HuH-7.5 (cell line): ENCODE results near the gene FCRLB.
A peak's percentile ranks its signal among the peaks of the same experiment; 100 is the strongest.
"Not testable (repeated sequence)": the region's sequence is repeated elsewhere in the genome, so short reads cannot be mapped to it uniquely, and the experiment has no call there.

ENCODE experiments used
- DNase-seq: peaks from one replicate; pipeline ENCODE4 v3.0.0; 2011; ENCODE audit warnings: low spot score

The FCRLB gene

GRCh38 chr1:161720422-161720821 is 922 bp upstream of the FCRLB start:
- no peak for DNase-seq

- DNase-seq = no peak
These were observed 497 bp downstream of the FCRLB start for GRCh38 chr1:161721738-161722343.

DNA sequence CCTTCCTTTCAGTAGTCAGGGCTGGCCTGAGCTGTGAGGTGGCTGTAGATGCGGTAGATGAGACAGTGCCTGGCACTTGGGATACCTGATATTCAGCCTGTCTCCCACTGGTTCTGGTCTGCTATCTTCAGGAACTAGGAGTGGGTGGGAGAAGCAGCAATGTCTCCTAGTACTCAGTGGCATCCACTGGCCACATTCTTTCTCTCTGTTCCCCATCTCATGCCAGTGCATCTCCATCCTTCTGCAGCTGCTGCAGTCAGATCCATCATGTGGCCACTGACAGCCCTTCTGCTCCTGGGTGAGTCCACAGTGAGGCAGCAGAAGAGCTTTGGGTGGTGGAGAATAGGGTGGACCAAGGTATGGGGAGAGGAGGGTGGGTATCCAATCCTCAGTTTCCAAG is 1.1 kb downstream of the FCRLB start:
- no peak for DNase-seq

DNA sequence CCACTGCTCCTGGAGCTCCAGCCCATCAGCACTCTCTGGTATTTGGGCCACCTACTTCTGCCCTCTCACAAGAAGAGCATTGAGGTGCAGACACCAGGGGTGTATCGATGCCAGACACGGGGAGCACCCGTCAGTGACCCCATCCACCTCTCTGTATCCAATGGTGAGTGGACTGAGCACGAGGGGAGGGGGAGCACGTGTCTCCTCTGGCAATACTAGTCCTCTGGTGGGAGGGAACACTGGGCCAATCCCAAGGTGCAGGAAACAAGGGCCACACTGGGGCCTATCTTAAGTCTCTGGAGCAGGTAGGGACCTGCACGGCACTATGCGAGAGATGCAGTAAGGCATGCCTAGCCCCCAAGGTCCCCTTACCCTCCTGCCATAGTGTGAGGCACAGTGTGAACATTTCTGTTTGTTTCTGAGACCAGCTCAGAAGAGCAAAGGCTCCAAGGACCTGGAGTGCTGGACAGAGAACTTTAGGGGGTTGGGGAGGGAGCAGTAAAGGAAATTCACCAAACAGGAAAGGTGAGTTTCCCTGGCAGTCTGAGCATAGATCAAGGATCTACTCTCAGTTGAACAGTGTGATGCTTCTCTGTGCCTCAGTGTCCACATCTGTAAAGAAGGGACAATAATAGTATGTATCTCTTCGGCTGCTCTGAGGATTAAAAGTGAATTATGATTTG is 2.3 kb downstream of the FCRLB start:
- DNase-seq = no peak

- not testable (repeated sequence) for DNase-seq
These were observed 4.0 kb downstream of the FCRLB start for GRCh38 chr1:161725258-161725907.

DNA sequence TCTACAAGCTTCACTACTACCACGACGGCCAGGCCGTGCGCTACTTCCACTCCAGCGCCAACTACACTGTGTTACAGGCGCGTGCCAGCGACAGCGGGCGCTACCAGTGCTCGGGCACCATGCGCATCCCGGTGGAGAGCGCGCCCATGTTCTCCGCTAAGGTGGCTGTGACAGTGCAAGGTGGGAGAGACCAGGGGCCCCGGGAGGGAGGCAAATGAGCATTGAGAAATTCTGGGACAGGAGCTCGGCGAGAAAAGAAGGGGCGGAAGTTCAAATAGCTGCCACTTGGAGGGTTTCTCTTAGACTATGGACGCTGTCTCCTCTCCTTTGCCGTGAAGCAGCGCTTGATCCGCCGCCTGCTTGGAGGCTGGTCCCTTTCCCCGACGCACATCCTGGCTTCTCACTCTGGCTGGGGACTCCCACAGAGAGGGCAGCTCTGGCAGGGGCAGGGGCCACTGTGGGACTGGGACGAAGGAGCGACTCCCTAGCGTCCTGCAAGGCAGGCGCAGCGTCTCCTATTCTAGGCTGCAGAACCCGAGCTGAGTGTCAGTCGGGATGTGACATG is 4.6 kb downstream of the FCRLB start:
- DNase-seq = peak; percentile 22

DNA sequence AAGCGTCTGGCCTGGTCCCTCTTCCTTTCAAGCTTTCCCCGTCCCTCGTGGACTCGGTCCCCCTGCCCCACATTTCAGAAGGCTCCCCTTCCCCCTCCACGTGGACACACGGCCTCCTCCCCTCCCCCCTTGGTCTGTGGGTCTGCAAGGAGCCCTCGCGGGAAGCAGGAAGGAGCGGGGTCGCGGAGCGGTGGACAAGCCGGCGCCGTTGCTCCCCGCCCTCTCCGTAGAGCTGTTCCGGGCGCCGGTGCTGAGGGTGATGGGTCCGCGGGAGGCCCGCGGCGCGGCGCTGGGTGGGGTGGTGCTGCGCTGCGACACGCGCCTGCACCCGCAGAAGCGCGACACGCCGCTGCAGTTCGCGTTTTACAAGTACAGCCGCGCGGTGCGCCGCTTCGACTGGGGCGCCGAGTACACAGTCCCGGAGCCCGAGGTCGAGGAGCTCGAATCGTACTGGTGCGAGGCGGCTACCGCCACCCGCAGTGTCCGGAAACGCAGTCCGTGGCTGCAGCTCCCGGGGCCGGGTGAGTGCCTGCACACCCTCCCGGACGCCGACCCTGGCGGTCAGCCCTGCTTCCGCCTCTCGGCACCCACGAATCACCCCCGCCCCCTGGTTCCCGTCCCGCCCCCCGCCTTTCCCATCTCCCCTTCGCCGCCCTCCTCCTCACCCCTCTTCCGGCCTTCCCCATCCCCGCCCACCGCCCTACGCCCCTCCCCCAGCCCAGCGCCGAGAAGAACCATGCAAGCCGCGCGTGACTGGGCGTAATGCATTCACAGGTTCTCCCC is 5.3 kb downstream of the FCRLB start:
- DNase-seq = peak; percentile 64

DNA sequence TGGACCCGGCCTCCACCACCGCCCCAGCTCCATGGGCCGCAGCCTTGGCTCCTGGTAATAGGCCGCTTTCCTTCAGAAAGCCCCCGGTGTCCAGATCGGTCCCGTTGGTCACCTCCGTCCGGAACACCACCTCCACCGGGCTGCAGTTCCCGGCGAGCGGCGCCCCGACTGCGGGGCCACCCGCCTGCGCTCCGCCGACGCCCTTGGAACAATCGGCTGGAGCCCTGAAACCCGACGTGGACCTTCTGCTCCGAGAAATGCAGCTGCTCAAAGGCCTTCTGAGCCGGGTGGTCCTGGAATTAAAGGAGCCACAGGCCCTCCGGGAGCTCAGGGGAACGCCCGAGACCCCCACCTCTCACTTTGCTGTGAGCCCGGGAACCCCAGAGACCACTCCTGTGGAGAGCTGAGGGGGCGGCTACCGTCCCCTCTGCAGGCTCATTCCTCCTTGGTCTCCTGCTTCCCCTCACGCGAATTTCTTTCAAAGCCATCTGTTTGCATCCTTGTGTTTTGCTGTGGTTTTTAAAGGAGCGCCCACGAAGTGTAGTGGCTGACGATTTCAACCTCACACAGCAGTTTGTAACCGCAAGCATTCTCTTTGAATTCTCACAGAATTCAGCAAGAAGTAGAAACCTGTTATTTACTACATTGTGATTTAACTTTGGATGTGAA is 6.0 kb downstream of the FCRLB start:
- no peak for DNase-seq

GRCh38 chr1:161728376-161729226 is 7.3 kb downstream of the FCRLB start:
- no peak for DNase-seq

DNA sequence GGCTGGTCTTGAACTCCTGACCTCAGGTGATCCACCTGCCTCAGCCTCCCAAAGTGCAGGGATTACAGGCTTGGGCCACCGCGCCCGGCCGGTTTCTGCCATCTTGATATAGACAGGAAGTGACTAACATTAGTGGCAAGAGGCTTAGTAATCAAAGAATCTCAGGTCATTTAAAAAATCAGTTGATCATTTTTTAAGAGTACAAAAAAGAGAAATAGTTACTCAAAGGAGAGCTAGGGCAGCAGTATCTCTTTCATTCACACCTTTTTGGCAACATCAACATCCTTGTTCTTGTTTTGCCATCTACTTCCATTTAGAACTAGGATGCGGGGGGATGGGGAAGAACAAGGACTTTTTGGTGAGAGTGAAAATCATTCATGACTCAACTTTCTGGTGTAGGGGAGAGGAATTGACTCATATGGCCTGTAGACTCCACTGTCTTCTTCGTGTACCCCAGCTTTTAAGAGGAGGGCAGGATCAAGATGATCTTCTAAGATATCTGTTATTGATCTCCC is 8.8 kb downstream of the FCRLB start:
- no peak for DNase-seq

- DNase-seq = no peak
These were observed 9.9 kb downstream of the FCRLB start for GRCh38 chr1:161731241-161731640.

DNA sequence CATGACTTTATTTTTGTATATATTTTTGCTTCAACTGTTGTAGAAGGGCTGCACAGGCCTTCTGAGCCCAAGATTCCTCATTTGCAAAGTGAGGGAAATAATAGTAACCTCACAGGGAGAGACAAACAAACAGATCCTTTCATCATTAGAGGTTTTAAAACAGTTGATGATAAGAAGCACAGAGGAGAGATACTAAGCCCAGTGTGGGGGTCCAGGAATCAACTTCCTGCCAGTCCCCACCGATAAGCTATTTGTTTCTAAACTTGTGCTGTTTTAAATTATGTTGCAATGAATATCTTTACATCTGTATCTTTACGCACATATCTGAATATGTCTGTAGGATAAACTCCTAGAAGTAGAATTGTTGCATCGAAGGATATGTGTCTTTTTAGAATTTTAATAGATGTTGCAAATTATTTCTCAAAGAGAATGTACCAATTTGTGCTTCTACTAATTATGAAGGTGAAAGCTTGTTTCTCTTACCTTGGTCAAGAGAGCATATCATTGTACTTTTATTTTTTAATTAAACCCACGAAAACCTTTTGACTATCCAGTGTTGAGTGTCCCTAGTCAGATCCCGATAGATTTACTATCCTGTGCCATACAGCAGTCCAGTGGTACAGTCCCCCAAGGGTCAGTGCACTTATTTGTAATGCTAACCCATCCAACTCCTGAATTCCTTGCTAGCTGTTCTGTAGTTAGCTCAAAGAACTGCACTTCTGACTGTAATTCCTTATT is 10.8 kb downstream of the FCRLB start:
- DNase-seq = no peak

DNA sequence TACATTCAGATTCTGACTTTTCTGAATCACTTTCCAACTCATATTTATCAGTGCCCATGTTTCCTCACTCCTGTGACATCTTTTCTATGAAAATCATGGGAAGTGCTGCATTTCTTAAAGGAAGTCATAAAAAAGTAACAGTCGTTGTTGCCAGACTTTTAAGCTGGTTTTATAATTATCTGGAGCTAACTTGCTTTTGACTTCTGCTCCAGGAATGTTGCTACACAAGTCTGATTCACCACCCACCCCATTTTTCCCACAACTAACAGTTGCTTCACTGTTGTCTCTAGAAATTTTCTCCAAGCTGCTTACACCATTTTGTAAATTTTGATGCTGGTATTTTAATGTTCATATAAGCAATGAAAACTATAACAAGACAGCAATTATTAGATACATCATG is 12.2 kb downstream of the FCRLB start:
- no peak for DNase-seq

DNA sequence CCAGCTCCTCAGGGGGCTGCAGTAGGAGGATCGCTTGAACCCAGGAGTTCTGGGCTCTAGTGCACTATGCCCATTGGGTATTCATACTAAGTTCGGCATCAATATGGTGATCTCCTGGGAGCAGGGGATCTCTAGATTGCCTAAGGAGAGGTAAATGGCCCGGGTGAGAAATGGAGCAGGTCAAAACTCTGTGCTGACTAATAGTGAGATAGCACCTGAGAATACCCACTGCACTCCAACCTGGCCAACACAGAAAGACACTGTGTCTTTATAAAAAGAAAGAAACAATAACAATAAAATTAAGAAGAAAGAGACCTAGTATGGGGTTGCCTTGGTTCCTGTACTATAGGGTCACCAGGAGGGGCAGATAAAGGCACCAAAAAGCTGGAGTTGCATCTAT is 14.5 kb downstream of the FCRLB start:
- DNase-seq = no peak

DNA sequence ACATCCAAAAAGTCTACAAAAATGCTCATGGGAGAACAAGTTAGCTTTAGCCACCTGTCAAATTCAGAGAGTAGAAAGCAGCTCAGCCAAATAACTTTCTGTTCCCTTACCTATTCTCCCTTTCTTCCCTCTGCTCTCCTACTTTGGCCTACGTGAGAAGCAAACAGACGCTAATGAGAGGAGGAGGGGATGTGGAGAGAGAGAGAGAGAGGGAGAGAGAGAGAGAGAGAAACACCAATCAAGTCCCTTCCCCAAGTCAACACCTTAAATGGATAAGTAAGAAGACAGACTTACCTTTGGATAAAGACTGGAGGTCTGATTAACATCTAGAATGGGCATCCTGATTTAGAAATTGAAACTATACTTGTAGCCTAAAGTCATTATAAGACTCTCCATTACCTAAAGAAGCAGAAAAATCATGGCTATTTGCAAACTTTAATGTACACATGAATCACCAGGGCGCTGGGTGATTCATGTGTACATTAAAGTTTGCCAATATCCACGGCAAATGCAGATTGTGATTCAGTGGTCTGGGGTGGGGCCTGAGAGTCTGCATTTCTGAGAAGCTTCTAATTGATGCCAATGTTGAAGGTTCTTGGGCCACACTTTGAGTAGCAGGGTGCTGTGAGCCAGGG is 15.1 kb downstream of the FCRLB start:
- DNase-seq = no peak

DNA sequence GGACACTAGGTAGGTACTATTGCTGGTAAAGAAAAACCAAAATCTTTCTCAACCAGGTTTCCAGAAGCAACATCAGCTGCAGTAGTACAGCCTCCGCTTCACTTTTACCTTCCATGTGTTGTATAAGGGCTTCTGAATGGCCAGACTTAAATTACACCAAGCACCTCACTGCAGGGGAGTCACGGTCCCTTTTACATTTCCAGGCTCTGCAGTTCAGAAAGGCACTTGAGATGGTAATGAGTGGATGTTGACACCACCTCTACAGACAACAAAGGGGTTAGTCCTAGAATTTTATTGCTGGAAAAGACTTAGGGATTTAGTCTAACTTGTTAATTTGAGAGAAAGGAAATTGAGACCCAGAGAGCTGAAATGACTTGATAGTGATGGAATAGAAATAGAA is 16.3 kb downstream of the FCRLB start:
- no peak for DNase-seq

- DNase-seq = no peak
These were observed 17.4 kb downstream of the FCRLB start for GRCh38 chr1:161738627-161739287.

DNA sequence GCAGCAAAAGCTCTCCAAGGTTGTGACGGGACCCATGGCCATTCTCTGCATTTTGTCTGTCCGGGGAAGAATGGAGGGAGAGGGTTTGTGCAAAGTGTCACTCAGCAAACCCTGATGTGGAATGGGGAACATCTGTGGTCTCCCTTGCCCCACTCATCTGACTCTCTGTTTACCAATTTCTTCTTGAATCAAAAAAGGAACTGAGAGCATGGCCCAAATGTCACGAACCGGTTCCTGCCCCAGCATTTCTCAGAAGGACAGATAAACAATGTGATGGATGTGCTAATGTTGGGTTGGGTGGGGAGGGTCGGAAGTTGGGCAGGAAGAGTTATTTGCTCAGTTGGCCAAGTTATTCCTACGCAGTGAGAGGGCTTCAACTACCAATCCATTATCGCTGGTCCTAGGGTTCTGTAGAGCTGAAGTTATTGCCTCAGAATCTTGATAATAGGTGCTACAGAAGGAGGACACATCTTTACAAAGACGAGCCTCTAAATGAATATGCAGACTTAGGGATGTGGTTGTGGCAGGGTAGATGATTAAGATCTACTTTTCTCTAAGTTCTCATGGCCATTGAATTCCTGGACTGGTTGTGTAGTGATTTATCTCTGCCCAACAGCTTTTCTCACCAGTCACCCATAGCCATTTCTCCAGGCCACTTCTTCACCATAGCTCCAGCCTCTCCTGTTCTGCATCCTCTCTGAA is 18.7 kb downstream of the FCRLB start:
- no peak for DNase-seq
